Kidney epithelial cell (primary cell): ENCODE results near the gene ELL2. TPM values are rescaled to one million over a fixed set of nuclear protein-coding genes. Genes with fewer than 3 reads are reported as not detected.

ENCODE experiments used
- DNase-seq: peaks from one replicate; pipeline ENCODE4 v3.0.0-alpha.2; 2010; ENCODE audit warnings: low read depth
- H3K27me3 ChIP-seq: 2 replicates; pipeline ENCODE4 v1.6.0; 2011; ENCODE audit warnings: low read length; ENCODE audit not compliant: control insufficient read depth, insufficient read depth
- H3K36me3 ChIP-seq: 2 replicates; pipeline ENCODE4 v1.5.1; 2011; ENCODE audit warnings: low read length; ENCODE audit not compliant: control insufficient read depth, insufficient read depth
- H3K4me3 ChIP-seq: 2 replicates; pipeline ENCODE4 v1.5.1; 2011; ENCODE audit warnings: low read depth, mild to moderate bottlenecking, control low read depth, low read length
- CTCF ChIP-seq: IDR thresholded peaks from 2 replicates; pipeline ENCODE4 v1.5.1; 2011; ENCODE audit warnings: mild to moderate bottlenecking, moderate library complexity, low read length, control low read depth, inconsistent platforms; ENCODE audit not compliant: insufficient read depth, poor library complexity, severe bottlenecking
- total RNA-seq: library from RNA; depleted of rRNA; stranded (reverse); fragments of >200 nt; gene quantifications from 2 replicates; pipeline ENCODE4 v1.2.3, GENCODE V29; 2015

The ELL2 gene
- total RNA-seq, 1 donor from 2014 or later: 14.1 TPM

- TF ChIP-seq CTCF: no peak
- no peak for DNase-seq
- Histone ChIP-seq H3K4me3 (no peak overlapping the region), H3K27me3 (no peaks in the 10 kb centered on the region), H3K36me3 (no peaks in the 10 kb centered on the region)
These were observed 72.6 kb downstream of the ELL2 start for GRCh38 chr5:95889076-95889475.

- no peak for DNase-seq
- no peaks in the 10 kb centered on the region for H3K36me3 ChIP-seq
- TF ChIP-seq CTCF: no peak
- H3K4me3 ChIP-seq: no peak overlapping the region
- no peaks in the 10 kb centered on the region for H3K27me3 ChIP-seq
These were observed 73.7 kb downstream of the ELL2 start for GRCh38 chr5:95887977-95888376.

- no peak for DNase-seq
- Histone ChIP-seq H3K4me3 (no peak overlapping the region), H3K27me3 (no peaks in the 10 kb centered on the region), H3K36me3 (no peaks in the 10 kb centered on the region)
- TF ChIP-seq CTCF: no peak
These were observed 75.2 kb downstream of the ELL2 start for GRCh38 chr5:95886340-95887044.

- no peak for TF ChIP-seq CTCF
- no peaks in the 10 kb centered on the region for H3K36me3 ChIP-seq
- H3K4me3 ChIP-seq: no peak overlapping the region
- no peaks in the 10 kb centered on the region for H3K27me3 ChIP-seq
- no peak for DNase-seq
These were observed 77.1 kb downstream of the ELL2 start for GRCh38 chr5:95884511-95884910.

- Histone ChIP-seq H3K4me3 (no peak overlapping the region), H3K27me3 (no peaks in the 10 kb centered on the region), H3K36me3 (no peaks in the 10 kb centered on the region)
- TF ChIP-seq CTCF: no peak
- no peak for DNase-seq
These were observed 77.7 kb downstream of the ELL2 start for GRCh38 chr5:95884017-95884325.
